H9 (cell line): ENCODE measurements around the gene SHC4. TPM values are rescaled to one million over a fixed set of nuclear protein-coding genes. Genes with fewer than 3 reads are reported as not detected.
"Not testable (repeated sequence)": the region's sequence is repeated elsewhere in the genome, so short reads cannot be mapped to it uniquely, and the experiment has no call there.

Experiments
- DNase-seq: peaks from one replicate; pipeline ENCODE4 v3.0.0-alpha.2; 2017
- H2AFZ ChIP-seq: one replicate; pipeline ENCODE4 v1.6.1; 2013; ENCODE audit warnings: mild to moderate bottlenecking, low read length, control low read depth, moderate library complexity
- H2AK5ac ChIP-seq: 2 replicates; pipeline ENCODE4 v1.6.1; 2013; ENCODE audit warnings: low read length, control low read depth, mixed read lengths; ENCODE audit not compliant: insufficient read length
- H2BK120ac ChIP-seq: one replicate; pipeline ENCODE4 v1.6.1; 2013; ENCODE audit warnings: low read depth, mild to moderate bottlenecking, low read length, control low read depth, inconsistent platforms; ENCODE audit not compliant: poor library complexity, severe bottlenecking
- H2BK12ac ChIP-seq: 2 replicates; pipeline ENCODE4 v1.6.1; 2013; ENCODE audit warnings: low read length, control low read depth, mixed read lengths, low read depth; ENCODE audit not compliant: insufficient read length
- H2BK15ac ChIP-seq: 2 replicates; pipeline ENCODE4 v1.6.1; 2013; ENCODE audit warnings: low read depth, low read length, control low read depth
- H2BK20ac ChIP-seq: one replicate; pipeline ENCODE4 v1.6.1; 2013; ENCODE audit warnings: low read depth, mild to moderate bottlenecking, low read length, control low read depth, inconsistent platforms; ENCODE audit not compliant: poor library complexity, severe bottlenecking
- H2BK5ac ChIP-seq: 2 replicates; pipeline ENCODE4 v1.6.1; 2013; ENCODE audit warnings: low read length, control low read depth, mixed read lengths; ENCODE audit not compliant: insufficient read length
- H3K14ac ChIP-seq: 2 replicates; pipeline ENCODE4 v1.6.1; 2013; ENCODE audit warnings: low read length, control low read depth; ENCODE audit not compliant: insufficient read depth
- H3K18ac ChIP-seq: 2 replicates; pipeline ENCODE4 v1.6.1; 2013; ENCODE audit warnings: low read depth, mild to moderate bottlenecking, mixed read lengths, low read length, control low read depth; ENCODE audit not compliant: insufficient read length
- H3K23ac ChIP-seq: 2 replicates; pipeline ENCODE4 v1.6.1; 2013; ENCODE audit warnings: low read length, control low read depth, mixed read lengths, low read depth; ENCODE audit not compliant: insufficient read length
- H3K23me2 ChIP-seq: 2 replicates; pipeline ENCODE4 v1.6.1; 2013; ENCODE audit warnings: low read depth, mild to moderate bottlenecking, mixed read lengths, low read length, control low read depth; ENCODE audit not compliant: insufficient read length, poor library complexity, severe bottlenecking
- H3K27ac ChIP-seq: 2 replicates; pipeline ENCODE4 v1.5.1; 2013; ENCODE audit warnings: low read length, control low read depth, mixed read lengths, low read depth; ENCODE audit not compliant: insufficient read length
- H3K27me3 ChIP-seq: 2 replicates; pipeline ENCODE4 v1.6.1; 2013; ENCODE audit warnings: low read length, control low read depth, inconsistent platforms; ENCODE audit not compliant: insufficient read depth
- H3K4ac ChIP-seq: 2 replicates; pipeline ENCODE4 v1.6.1; 2013; ENCODE audit warnings: low read depth, mild to moderate bottlenecking, control low read depth, inconsistent platforms, low read length, moderate library complexity
- H3K4me1 ChIP-seq: 2 replicates; pipeline ENCODE4 v1.6.1; 2013; ENCODE audit warnings: low read length, control low read depth, inconsistent platforms; ENCODE audit not compliant: insufficient read depth
- H3K4me2 ChIP-seq: 2 replicates; pipeline ENCODE4 v1.6.1; 2013; ENCODE audit warnings: low read length, control low read depth, mixed read lengths; ENCODE audit not compliant: insufficient read length, insufficient read depth
- H3K56ac ChIP-seq: 2 replicates; pipeline ENCODE4 v1.6.1; 2013; ENCODE audit warnings: low read depth, mild to moderate bottlenecking, mixed read lengths, low read length, control low read depth; ENCODE audit not compliant: insufficient read length
- H3K79me1 ChIP-seq: 2 replicates; pipeline ENCODE4 v1.6.1; 2013; ENCODE audit warnings: low read depth, mild to moderate bottlenecking, moderate library complexity, low read length, control low read depth, inconsistent platforms; ENCODE audit not compliant: insufficient read depth, poor library complexity, severe bottlenecking
- H3K79me2 ChIP-seq: 2 replicates; pipeline ENCODE4 v1.6.1; 2013; ENCODE audit warnings: low read length, control low read depth, inconsistent platforms; ENCODE audit not compliant: insufficient read depth
- H3K9ac ChIP-seq: 2 replicates; pipeline ENCODE4 v1.6.1; 2013; ENCODE audit warnings: low read length, control low read depth, mixed read lengths; ENCODE audit not compliant: insufficient read length; ENCODE audit errors: extremely low read depth
- H3K9me3 ChIP-seq: one replicate; pipeline ENCODE4 v1.6.1; 2013; ENCODE audit warnings: low read depth, low read length, inconsistent platforms; ENCODE audit not compliant: control insufficient read depth
- H3T11ph ChIP-seq: one replicate; pipeline ENCODE4 v1.6.1; 2013; ENCODE audit warnings: mild to moderate bottlenecking, low read length, control low read depth, inconsistent platforms
- H4K20me1 ChIP-seq: one replicate; pipeline ENCODE4 v1.6.1; 2013; ENCODE audit not compliant: control insufficient read depth, insufficient read length, insufficient read depth
- H4K5ac ChIP-seq: 2 replicates; pipeline ENCODE4 v1.6.1; 2013; ENCODE audit warnings: low read depth, mild to moderate bottlenecking, mixed read lengths, low read length, control low read depth; ENCODE audit not compliant: insufficient read length
- H4K8ac ChIP-seq: replicated peaks from 2 replicates; pipeline ENCODE4 v1.6.1; 2013; ENCODE audit warnings: low read length, control low read depth, mixed read lengths, low read depth; ENCODE audit not compliant: insufficient read length
- H4K91ac ChIP-seq: 2 replicates; pipeline ENCODE4 v1.6.1; 2013; ENCODE audit warnings: low read depth, mild to moderate bottlenecking, moderate library complexity, mixed read lengths, low read length, control low read depth; ENCODE audit not compliant: insufficient read length
- H3K27ac Mint-ChIP-seq, 3 experiments: 2 replicates in 2 of 3; 3 replicates in 1 of 3; pipeline ENCODE4 v1.8.0; 2020 to 2021; ENCODE audit warnings: mixed read lengths in 3 of 3, mild to moderate bottlenecking in 1 of 3, moderate library complexity in 1 of 3
- H3K27me3 Mint-ChIP-seq: 2 replicates; pipeline ENCODE4 v1.8.0; 2021; ENCODE audit warnings: low read depth, mild to moderate bottlenecking, moderate library complexity, mixed read lengths
- H3K36me3 Mint-ChIP-seq, 3 experiments: 2 replicates in 2 of 3; 3 replicates in 1 of 3; pipeline ENCODE4 v1.8.0; 2020 to 2021; ENCODE audit warnings: low read depth in 3 of 3, mixed read lengths in 3 of 3; ENCODE audit not compliant: insufficient read depth in 1 of 3
- H3K4me1 Mint-ChIP-seq, 2 experiments: 2 replicates each; pipeline ENCODE4 v1.8.0; 2020; ENCODE audit warnings: mixed read lengths in 2 of 2
- H3K4me3 Mint-ChIP-seq, 2 experiments: 2 replicates in 1 of 2; 3 replicates in 1 of 2; pipeline ENCODE4 v1.8.0; 2020 to 2021; ENCODE audit warnings: mild to moderate bottlenecking in 2 of 2, mixed read lengths in 2 of 2, moderate library complexity in 1 of 2
- H3K9me3 Mint-ChIP-seq, 2 experiments: 2 replicates in 1 of 2; 3 replicates in 1 of 2; pipeline ENCODE4 v1.8.0; 2020; ENCODE audit warnings: mild to moderate bottlenecking in 2 of 2, mixed read lengths in 2 of 2, moderate library complexity in 1 of 2
- CTCF ChIP-seq: fragments of 200-600 bp; sonication (generic); conservative IDR thresholded peaks from 3 replicates; pipeline ENCODE4 v1.8.0; 2021; ENCODE audit warnings: antibody characterized with exemption, mild to moderate bottlenecking
- WGBS: extraction: QIAGEN DNeasy Blood & Tissue Kit; methylation state at CpG from one replicate; pipeline ENCODE4 v1.1.7; 2013; ENCODE audit warnings: missing lambda C conversion rate, low lambda C conversion rate, mixed read lengths; ENCODE audit not compliant: insufficient read length; ENCODE audit errors: extremely low coverage; 5-methylcytosine and 5-hydroxymethylcytosine counted together
- total RNA-seq: library from RNA; stranded (reverse); gene quantifications from 2 replicates; pipeline ENCODE4 v1.2.1, GENCODE V29; 2021

The SHC4 gene
- total RNA-seq, 1 experiment from 2014 or later: 0.26 TPM

DNA sequence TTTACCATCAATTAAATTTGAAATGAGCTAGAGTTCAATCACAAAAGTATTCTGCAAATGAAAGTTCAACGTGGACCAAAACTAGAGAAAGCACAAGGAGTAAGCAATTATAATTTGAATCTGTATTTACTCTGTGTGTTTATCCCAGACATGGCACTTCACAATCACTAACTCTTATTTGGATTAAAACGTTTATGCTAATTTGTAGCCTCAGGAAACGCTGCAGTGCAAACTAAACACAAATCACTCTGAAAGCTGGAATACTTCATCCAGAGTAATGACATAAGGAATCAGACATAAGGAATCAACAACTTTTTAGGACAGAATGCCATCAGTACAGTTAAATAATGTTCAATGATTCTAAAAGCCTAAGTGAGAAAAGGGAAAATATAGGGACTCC, 171.3 kb downstream of the SHC4 start:
- no peak overlapping the region for H2BK120ac ChIP-seq
- H3K27ac Mint-ChIP-seq: no peak overlapping the region
- DNase-seq: no peak

GRCh38 chr15:48790466-48791115, 173.1 kb downstream of the SHC4 start:
- H3K9me3 Mint-ChIP-seq, H3K27me3 ChIP-seq: not testable (repeated sequence)

More for the DNA sequence above, 171.3 kb downstream of the SHC4 start:
- Histone ChIP-seq H4K20me1 (no peaks in the 10 kb centered on the region), H3K79me2 (no peaks in the 10 kb centered on the region), H3T11ph (no peak overlapping the region), H3K4me1 (no peaks in the 10 kb centered on the region), H2BK20ac (no peak overlapping the region), H3K56ac (no peak overlapping the region), H4K8ac (no peak overlapping the region), H3K23ac (no peak overlapping the region), H3K27ac (no peak overlapping the region), H3K27me3 (no peaks in the 10 kb centered on the region), H2AFZ (no peak overlapping the region), H4K5ac (no peak overlapping the region), H3K23me2 (no peaks in the 10 kb centered on the region), H4K91ac (no peak overlapping the region), H3K14ac (no peak overlapping the region), H3K79me1 (no peaks in the 10 kb centered on the region), H3K9me3 (no peaks in the 10 kb centered on the region), H3K4me2 (no peak overlapping the region), H2AK5ac (no peak overlapping the region), H3K9ac (no peak overlapping the region), H2BK5ac (no peak overlapping the region), H3K18ac (no peak overlapping the region), H2BK15ac (no peak overlapping the region), H3K4ac (no peak overlapping the region), H2BK12ac (no peak overlapping the region)
- H3K36me3 Mint-ChIP-seq: peaks cover 11 to 54% (median 37%) of the 10 kb centered on the region in 3 experiments; a peak in 6 of 7 replicates
- H3K9me3 Mint-ChIP-seq: no peaks in the 10 kb centered on the region
- H3K27me3 Mint-ChIP-seq: no peaks in the 10 kb centered on the region
- no CpG with 5 or more reads among the region's 3 CpGs for WGBS
- TF ChIP-seq CTCF: no peak
- H3K4me3 Mint-ChIP-seq: no peak overlapping the region
- peaks cover 3 to 7% of the 10 kb centered on the region in 2 experiments for H3K4me1 Mint-ChIP-seq

More at GRCh38 chr15:48790466-48791115, 173.1 kb downstream of the SHC4 start:
- H3K9me3 ChIP-seq, H2AFZ ChIP-seq, H2BK15ac ChIP-seq, H2AK5ac ChIP-seq, H3K4ac ChIP-seq, H3T11ph ChIP-seq, H3K56ac ChIP-seq, H4K8ac ChIP-seq, H2BK12ac ChIP-seq, H3K27ac ChIP-seq, H3K4me3 Mint-ChIP-seq, H3K14ac ChIP-seq, H3K4me2 ChIP-seq, H3K4me1 Mint-ChIP-seq, H3K9ac ChIP-seq, H3K79me1 ChIP-seq, DNase-seq, H3K18ac ChIP-seq, H4K20me1 ChIP-seq, H3K27me3 Mint-ChIP-seq, H2BK120ac ChIP-seq, H3K79me2 ChIP-seq, H3K4me1 ChIP-seq, H2BK5ac ChIP-seq, H4K91ac ChIP-seq, H2BK20ac ChIP-seq, H3K23ac ChIP-seq, H4K5ac ChIP-seq, H3K23me2 ChIP-seq: not testable (repeated sequence)
- peak overlapping the region in 1 of 3 experiments; percentile 53; a peak in 1 of 7 replicates for H3K27ac Mint-ChIP-seq
- H3K36me3 Mint-ChIP-seq: peaks cover 8 to 46% (median 33%) of the 10 kb centered on the region in 3 experiments; a peak in 6 of 7 replicates
- no CpG with 5 or more reads among the region's 12 CpGs for WGBS
